HCT116 (cell line): ENCODE measurements around the gene RNF31. TPM values are rescaled to one million over a fixed set of nuclear protein-coding genes. Genes with fewer than 3 reads are reported as not detected.

Experiments
- ATAC-seq: fragments of 200-7000 bp; cut with Tn5 transposase; 2 replicates; pipeline ENCODE4 v1.9.1; 2020; ENCODE audit warnings: mild to moderate bottlenecking, moderate library complexity
- BruUV-seq: library from RNA; stranded (reverse); fragments of 400-500 nt; replicated peaks from 2 replicates; lab custom pipeline; 2021; lab: Mats Ljungman, UMichigan
- CTCF ChIA-PET: fragments of 300-600 bp; sonication (Branson Sonifier 250); formaldehyde crosslinking; loops from one replicate; lab custom pipeline; 2021; ENCODE audit warnings: antibody characterized with exemption; lab: Charles Lee
- POLR2A ChIA-PET: fragments of 300-600, 350-600 bp; sonication (Branson Sonifier 250); formaldehyde crosslinking; loops from one replicate; lab custom pipeline; 2021; ENCODE audit warnings: antibody characterized with exemption; lab: Charles Lee
- RAD21 ChIA-PET, 2 experiments: fragments of 300-600 bp; sonication (Branson Sonifier 250); formaldehyde crosslinking; loops; one replicate each; lab custom pipeline; 2023; ENCODE audit warnings: low total read pairs in 2 of 2; ENCODE audit not compliant: uncharacterized antibody in 2 of 2, unreplicated experiment in 2 of 2, low non-redundant PET in 1 of 2; lab: Charles Lee
- DNase-seq: peaks from one replicate; pipeline ENCODE4 v3.0.0-alpha.2; 2010; ENCODE audit warnings: low read depth, low spot score
- H2AFZ ChIP-seq: fragments of 200-600 bp; shearing (Covaris generic), sonication (generic); 2 replicates; pipeline ENCODE4 v1.6.1; 2017; ENCODE audit warnings: low read depth, mixed run types, mixed read lengths, antibody characterized with exemption, low read length; ENCODE audit not compliant: poor library complexity, severe bottlenecking
- H3K27ac ChIP-seq: 2 replicates; pipeline ENCODE4 v1.5.1; 2012; ENCODE audit warnings: low read depth, low read length
- H3K27me3 ChIP-seq: fragments of 200-600 bp; sonication (generic); 2 replicates; pipeline ENCODE4 v1.6.1; 2016; ENCODE audit warnings: mixed run types, low read length, mixed read lengths; ENCODE audit not compliant: insufficient read depth
- H3K36me3 ChIP-seq, 2 experiments: fragments of 200-500 bp in 1 of 2; fragments of 200-600 bp in 1 of 2; sonication (Bioruptor generic) in 1 of 2; sonication (generic) in 1 of 2; 2 replicates each; pipeline versions ENCODE4 v1.5.1 to v1.6.1; 2014 to 2016; ENCODE audit warnings: low read length in 2 of 2, inconsistent platforms in 1 of 2, mixed read lengths in 1 of 2, mixed run types in 1 of 2; ENCODE audit not compliant: insufficient read depth in 2 of 2, control insufficient read depth in 1 of 2
- H3K4me1 ChIP-seq, 2 experiments: fragments of 200-600 bp in 1 of 2; sonication (generic) in 1 of 2; 2 replicates each; pipeline versions ENCODE4 v1.5.1 to v1.6.1; 2012 to 2017; ENCODE audit warnings: low read length in 2 of 2, inconsistent platforms in 1 of 2, mild to moderate bottlenecking in 1 of 2, mixed read lengths in 1 of 2, mixed run types in 1 of 2, moderate library complexity in 1 of 2; ENCODE audit not compliant: insufficient read depth in 2 of 2, control insufficient read depth in 1 of 2
- H3K4me2 ChIP-seq: fragments of 200-600 bp; sonication (generic); 2 replicates; pipeline ENCODE4 v1.6.1; 2017; ENCODE audit warnings: mixed run types, low read length, mixed read lengths
- H3K4me3 ChIP-seq, 2 experiments: fragments of 200-600 bp in 1 of 2; sonication (generic) in 1 of 2; replicated peaks in 1 of 2; 2 replicates each; pipeline ENCODE4 v1.5.1; 2011 to 2016; ENCODE audit warnings: low read length in 2 of 2, control low read depth in 1 of 2, low read depth in 1 of 2, mild to moderate bottlenecking in 1 of 2, mixed read lengths in 1 of 2, mixed run types in 1 of 2
- H3K79me2 ChIP-seq: fragments of 200-600 bp; sonication (generic); 2 replicates; pipeline ENCODE4 v1.6.1; 2017; ENCODE audit warnings: mild to moderate bottlenecking, mixed run types, low read length, moderate library complexity, mixed read lengths; ENCODE audit not compliant: insufficient read depth
- H3K9ac ChIP-seq: fragments of 200-600 bp; sonication (generic); 2 replicates; pipeline ENCODE4 v1.6.1; 2016; ENCODE audit warnings: low read length, mixed read lengths
- H3K9me2 ChIP-seq: fragments of 200-600 bp; sonication (generic), shearing (Covaris generic); 2 replicates; pipeline ENCODE4 v1.6.1; 2017; ENCODE audit warnings: mixed run types, mild to moderate bottlenecking, moderate library complexity; ENCODE audit not compliant: insufficient read depth
- H3K9me3 ChIP-seq, 2 experiments: fragments of 200-500 bp in 1 of 2; fragments of 200-600 bp in 1 of 2; sonication (Bioruptor generic) in 1 of 2; sonication (generic) in 1 of 2; 2 replicates each; pipeline ENCODE4 v1.6.1; 2014 to 2017; ENCODE audit warnings: low read length in 2 of 2, mixed read lengths in 2 of 2, inconsistent platforms in 1 of 2, low read depth in 1 of 2, mild to moderate bottlenecking in 1 of 2, mixed run types in 1 of 2, moderate library complexity in 1 of 2; ENCODE audit not compliant: control insufficient read depth in 1 of 2, insufficient read depth in 1 of 2
- H4K20me1 ChIP-seq: fragments of 200-600 bp; sonication (generic), shearing (Covaris generic); 2 replicates; pipeline ENCODE4 v1.6.1; 2017; ENCODE audit warnings: mixed run types, mild to moderate bottlenecking, moderate library complexity; ENCODE audit not compliant: insufficient read depth
- CBX3 ChIP-seq: IDR thresholded peaks from 2 replicates; pipeline ENCODE4 v1.6.1; 2012; ENCODE audit warnings: low read depth
- CEBPB ChIP-seq: IDR thresholded peaks from 2 replicates; pipeline ENCODE4 v1.6.1; 2012; ENCODE audit warnings: low read depth
- EGR1 ChIP-seq: IDR thresholded peaks from 2 replicates; pipeline ENCODE4 v1.6.1; 2012; ENCODE audit warnings: low read depth
- ELF1 ChIP-seq: IDR thresholded peaks from 2 replicates; pipeline ENCODE4 v1.6.1; 2012; ENCODE audit warnings: low read depth, borderline replicate concordance
- JUND ChIP-seq: IDR thresholded peaks from 2 replicates; pipeline ENCODE4 v1.6.1; 2012
- POLR2AphosphoS5 ChIP-seq: IDR thresholded peaks from 2 replicates; pipeline ENCODE4 v1.6.1; 2011; ENCODE audit warnings: mild to moderate bottlenecking, low read depth, low read length, moderate library complexity
- RAD21 ChIP-seq: IDR thresholded peaks from 2 replicates; pipeline ENCODE4 v1.6.1; 2012; ENCODE audit warnings: low read depth, mild to moderate bottlenecking
- SIN3A ChIP-seq: IDR thresholded peaks from 2 replicates; pipeline ENCODE4 v1.6.1; 2012; ENCODE audit warnings: low read depth
- YY1 ChIP-seq: IDR thresholded peaks from 2 replicates; pipeline ENCODE4 v1.6.1; 2011; ENCODE audit warnings: low read length, low read depth, moderate library complexity, mild to moderate bottlenecking; ENCODE audit not compliant: insufficient replicate concordance; ENCODE audit errors: extremely low read depth
- ZFX ChIP-seq: fragments of 450-650 bp; IDR thresholded peaks from 2 replicates; pipeline ENCODE4 v1.6.1; 2017
- intact Hi-C: fragments of 100-400 bp; cut with micrococcal nuclease; formaldehyde crosslinking; loops from 2 replicates; pipeline ENCODE4 v1.10.0; 2022
- total RNA-seq: library from RNA; stranded (reverse); gene quantifications from one replicate; pipeline ENCODE4 v1.2.1, GENCODE V29; 2021; ENCODE audit not compliant: unreplicated experiment
- TF ChIP-seq, protein P1 (sequence below): IDR thresholded peaks from 2 replicates; pipeline ENCODE4 v1.6.1; 2011; ENCODE audit warnings: mild to moderate bottlenecking, low read length, moderate library complexity; ENCODE audit not compliant: insufficient replicate concordance; ENCODE audit errors: extremely low read depth

Gene RNF31
- total RNA-seq, 1 experiment from 2014 or later = 78.0 TPM

DNA sequence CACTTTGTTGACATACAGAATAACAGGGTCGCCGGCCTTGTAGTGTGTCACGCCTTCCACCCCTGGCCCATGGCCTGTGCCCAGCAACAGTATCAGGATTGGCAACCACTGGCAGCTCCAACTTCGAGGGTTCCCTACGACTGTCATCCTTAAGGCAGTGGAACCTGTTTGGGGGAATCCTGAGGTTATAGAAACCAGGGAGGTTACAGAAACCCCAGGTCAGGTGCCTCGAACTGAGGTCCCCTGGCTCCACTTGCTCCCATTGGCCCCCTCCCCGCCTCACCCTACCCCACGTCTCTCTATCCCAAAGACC lies 47.5 kb downstream of the RNF31 start:
- intact Hi-C loops = no loop called here
- TF ChIP-seq ELF1 = no peak
- TF ChIP-seq RAD21 = no peak
- no peak for TF ChIP-seq YY1
- no peak for TF ChIP-seq POLR2AphosphoS5
- no peak for TF ChIP-seq SIN3A
- TF ChIP-seq ZFX = no peak
- TF ChIP-seq JUND = no peak
- no peak for TF ChIP-seq EGR1
- TF ChIP-seq, protein P1, sequence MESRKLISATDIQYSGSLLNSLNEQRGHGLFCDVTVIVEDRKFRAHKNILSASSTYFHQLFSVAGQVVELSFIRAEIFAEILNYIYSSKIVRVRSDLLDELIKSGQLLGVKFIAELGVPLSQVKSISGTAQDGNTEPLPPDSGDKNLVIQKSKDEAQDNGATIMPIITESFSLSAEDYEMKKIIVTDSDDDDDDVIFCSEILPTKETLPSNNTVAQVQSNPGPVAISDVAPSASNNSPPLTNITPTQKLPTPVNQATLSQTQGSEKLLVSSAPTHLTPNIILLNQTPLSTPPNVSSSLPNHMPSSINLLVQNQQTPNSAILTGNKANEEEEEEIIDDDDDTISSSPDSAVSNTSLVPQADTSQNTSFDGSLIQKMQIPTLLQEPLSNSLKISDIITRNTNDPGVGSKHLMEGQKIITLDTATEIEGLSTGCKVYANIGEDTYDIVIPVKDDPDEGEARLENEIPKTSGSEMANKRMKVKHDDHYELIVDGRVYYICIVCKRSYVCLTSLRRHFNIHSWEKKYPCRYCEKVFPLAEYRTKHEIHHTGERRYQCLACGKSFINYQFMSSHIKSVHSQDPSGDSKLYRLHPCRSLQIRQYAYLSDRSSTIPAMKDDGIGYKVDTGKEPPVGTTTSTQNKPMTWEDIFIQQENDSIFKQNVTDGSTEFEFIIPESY = no peak
- no peak for TF ChIP-seq CBX3
- no peak for TF ChIP-seq CEBPB
- TF ChIP-seq, all 23 proteins: peak for 0
- H3K4me2 ChIP-seq = peak overlapping the region; percentile 84
- no peaks in the 10 kb centered on the region for H3K9me3 ChIP-seq
- H3K9ac ChIP-seq = peak overlapping the region; percentile 91
- ChIA-PET CTCF (no interaction called here), POLR2A (interaction anchor here (1.3 to 1.9 kb wide), 2 partner anchors 12 to 19 kb away, joined by 4 to 8 read pairs; partner anchors contain the start of gene CHMP4A), RAD21 (no interaction called here)
- ATAC-seq (no peak), DNase-seq (no peak)
- H4K20me1 ChIP-seq = no peaks in the 10 kb centered on the region
- peak overlapping the region; percentile 85 to 88 for H3K4me3 ChIP-seq
- H3K79me2 ChIP-seq = peaks cover 33% of the 10 kb centered on the region
- H3K36me3 ChIP-seq = peaks cover 12% of the 10 kb centered on the region in 2 experiments; a peak in 3 of 4 replicates
- H2AFZ ChIP-seq = no peak overlapping the region
- no peaks in the 10 kb centered on the region for H3K9me2 ChIP-seq
- BruUV-seq = no TSS peak
- peak overlapping the region; percentile 96 for H3K27ac ChIP-seq
- H3K27me3 ChIP-seq = no peaks in the 10 kb centered on the region
- peaks cover 14 to 26% of the 10 kb centered on the region in 2 experiments for H3K4me1 ChIP-seq
